Naive thymus-derived CD8-positive, alpha-beta T cell (primary cell): Measurements from ENCODE around the gene CGB3. TPM values are rescaled to one million over a fixed set of nuclear protein-coding genes. Genes with fewer than 3 reads are reported as not detected.

ENCODE experiments used
- ATAC-seq, 2 donors: fragments of 150-1000 bp; cut with Tn5 transposase in 1 of 2; sonication (Bioruptor Pico), chemical (Tn5 transposase) in 1 of 2; 1 replicate in 1 of 2; 2 replicates in 1 of 2; pipeline ENCODE4 v1.10.0; 2021; ENCODE audit warnings: mild to moderate bottlenecking in 2 of 2, moderate library complexity in 2 of 2
- POLR2A ChIA-PET: fragments of 350-600 bp; sonication (Branson Sonifier 250); formaldehyde crosslinking; loops from one replicate; lab custom pipeline; 2021; ENCODE audit warnings: antibody characterized with exemption; lab: Charles Lee
- DNase-seq, 10 donors: peaks; one replicate each; pipeline versions ENCODE4 v3.0.0 to v3.0.0-alpha.2; 2020 to 2022
- H3K27ac Mint-ChIP-seq, 10 donors: one replicate each; pipeline ENCODE4 v1.8.0; 2020 to 2022; ENCODE audit warnings: mild to moderate bottlenecking in 10 of 10, mixed read lengths in 10 of 10, moderate library complexity in 4 of 10, inconsistent platforms in 1 of 10
- H3K27me3 Mint-ChIP-seq, 5 donors: one replicate each; pipeline ENCODE4 v1.8.0; 2021 to 2022; ENCODE audit warnings: mixed read lengths in 5 of 5
- H3K36me3 Mint-ChIP-seq, 3 donors: one replicate each; pipeline ENCODE4 v1.8.0; 2020 to 2022; ENCODE audit warnings: mixed read lengths in 3 of 3, mild to moderate bottlenecking in 2 of 3, inconsistent platforms in 1 of 3
- H3K4me1 Mint-ChIP-seq, 4 donors: one replicate each; pipeline ENCODE4 v1.8.0; 2021 to 2022; ENCODE audit warnings: mixed read lengths in 4 of 4
- H3K4me3 Mint-ChIP-seq, 10 donors: one replicate each; pipeline ENCODE4 v1.8.0; 2020 to 2022; ENCODE audit warnings: mild to moderate bottlenecking in 10 of 10, mixed read lengths in 10 of 10, moderate library complexity in 6 of 10, inconsistent platforms in 1 of 10
- H3K9me3 Mint-ChIP-seq, 9 donors: one replicate each; pipeline ENCODE4 v1.8.0; 2020 to 2022; ENCODE audit warnings: mixed read lengths in 9 of 9, mild to moderate bottlenecking in 3 of 9, inconsistent platforms in 1 of 9, moderate library complexity in 1 of 9
- polyA plus RNA-seq, 3 donors: library from polyadenylated mRNA; unstranded; fragments of 300-500 nt; fragmentation: Illumina TruSeq; gene quantifications; one replicate each; pipeline ENCODE4 v1.2.3, GENCODE V29; 2021
- total RNA-seq, 8 experiments: library from RNA in 2 of 8; stranded (reverse) in 2 of 8; gene quantifications; one replicate each; pipeline ENCODE4 v1.2.3 and lab custom pipeline; 2021 to 2026

CGB3 gene
- total and polyA plus RNA-seq, 5 experiments from 2014 or later: not detected

- DNase-seq: no peak
- peak overlapping the region in 8 of 10 donors; percentile 14 to 84 (median 48) for H3K27ac Mint-ChIP-seq
- H3K9me3 Mint-ChIP-seq: no peaks in the 10 kb centered on the region
- peak overlapping the region in 4 of 10 donors; percentile 1 to 47 (median 32) for H3K4me3 Mint-ChIP-seq
- POLR2A ChIA-PET: interaction anchor here (0.6 kb wide), 1 partner anchor 342 kb away, joined by 8 read pairs; no protein-coding TSS in a partner anchor
- H3K36me3 Mint-ChIP-seq: peaks cover 0 to 28% (median 0%) of the 10 kb centered on the region in 3 donors
- ATAC-seq: no peak
- H3K4me1 Mint-ChIP-seq: peaks cover 34 to 48% (median 36%) of the 10 kb centered on the region in 4 donors
- no peaks in the 10 kb centered on the region for H3K27me3 Mint-ChIP-seq
These were observed 33.7 kb downstream of the CGB3 start for GRCh38 chr19:48990400-48990799.

- Mint-ChIP-seq H3K4me1 (peaks cover 29 to 42% (median 30%) of the 10 kb centered on the region in 4 donors), H3K4me3 (no peak overlapping the region)
- POLR2A ChIA-PET: interaction anchor here (0.6 kb wide), 1 partner anchor 341 kb away, joined by 8 read pairs; no protein-coding TSS in a partner anchor
These were observed 34.3 kb downstream of the CGB3 start for GRCh38 chr19:48989701-48990291.

GRCh38 chr19:48988860-48989259, 35.3 kb downstream of the CGB3 start:
- no peak overlapping the region for H3K4me3 Mint-ChIP-seq
- no peaks in the 10 kb centered on the region for H3K9me3 Mint-ChIP-seq
- DNase-seq: no peak

More at GRCh38 chr19:48989701-48990291, 34.3 kb downstream of the CGB3 start:
- ATAC-seq (no peak), DNase-seq (no peak)
- Mint-ChIP-seq H3K36me3 (peaks cover 0 to 32% (median 0%) of the 10 kb centered on the region in 3 donors), H3K27ac (peak overlapping the region in 4 of 10 donors; percentile 14 to 84 (median 58)), H3K27me3 (no peaks in the 10 kb centered on the region), H3K9me3 (no peaks in the 10 kb centered on the region)

DNA sequence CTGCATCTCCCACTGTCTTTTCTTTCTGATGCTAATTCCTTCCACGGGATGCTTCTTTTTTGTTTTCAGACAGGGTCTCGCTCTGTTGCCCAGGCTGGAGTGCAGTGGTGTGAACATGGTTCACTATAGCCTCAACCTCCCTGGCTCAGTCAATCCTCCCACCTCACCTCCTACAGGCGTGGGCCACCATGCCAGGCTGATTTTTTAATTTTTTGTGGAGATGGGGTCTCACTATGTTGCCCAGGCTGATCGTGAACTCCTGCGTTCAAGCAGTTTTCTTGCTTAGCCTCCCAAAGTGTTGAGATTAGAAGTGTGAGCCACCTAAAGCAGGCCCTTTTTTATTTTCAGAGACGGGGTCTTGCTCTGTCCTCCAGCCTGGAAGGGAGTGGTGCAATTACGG, 35.8 kb downstream of the CGB3 start:
- H3K27me3 Mint-ChIP-seq: no peaks in the 10 kb centered on the region
- H3K4me3 Mint-ChIP-seq: no peak overlapping the region
- no peaks in the 10 kb centered on the region for H3K9me3 Mint-ChIP-seq
- POLR2A ChIA-PET: interaction anchor here (0.5 kb wide), 1 partner anchor 660 kb away, joined by 5 read pairs; no protein-coding TSS in a partner anchor
- H3K27ac Mint-ChIP-seq: peak overlapping the region in 2 of 10 donors; percentile 21 to 43
- DNase-seq: no peak
- H3K36me3 Mint-ChIP-seq: peaks cover 0 to 33% (median 0%) of the 10 kb centered on the region in 3 donors
- H3K4me1 Mint-ChIP-seq: peaks cover 16 to 29% (median 21%) of the 10 kb centered on the region in 4 donors
- no peak for ATAC-seq

More at GRCh38 chr19:48988860-48989259, 35.3 kb downstream of the CGB3 start:
- POLR2A ChIA-PET: interaction anchor here (0.5 kb wide), 1 partner anchor 660 kb away, joined by 5 read pairs; no protein-coding TSS in a partner anchor
- Mint-ChIP-seq H3K27me3 (no peaks in the 10 kb centered on the region), H3K27ac (no peak overlapping the region), H3K36me3 (peaks cover 0 to 32% (median 0%) of the 10 kb centered on the region in 3 donors), H3K4me1 (peaks cover 21 to 34% (median 24%) of the 10 kb centered on the region in 4 donors)
- no peak for ATAC-seq

DNA sequence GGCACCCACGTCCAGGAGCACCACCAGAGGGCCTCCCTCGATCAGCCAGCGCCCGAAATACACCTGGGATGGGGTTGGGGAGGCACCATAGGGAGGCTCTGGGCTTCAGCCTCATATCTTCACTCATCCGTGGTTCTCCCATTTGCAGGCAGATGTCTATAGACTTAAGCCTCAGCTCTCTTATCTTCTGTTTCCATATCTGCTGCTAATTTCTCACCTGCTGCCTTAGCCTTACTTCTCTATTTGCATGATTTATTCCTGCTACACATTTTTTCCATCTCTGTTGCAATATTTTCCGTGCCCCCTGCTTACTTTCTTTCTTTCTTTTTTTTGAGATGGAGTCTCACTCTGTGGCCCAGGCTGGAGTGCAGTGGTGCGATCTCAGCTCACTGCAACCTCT, 36.8 kb downstream of the CGB3 start:
- no peaks in the 10 kb centered on the region for H3K9me3 Mint-ChIP-seq
- peaks cover 9 to 21% (median 19%) of the 10 kb centered on the region in 4 donors for H3K4me1 Mint-ChIP-seq
- peaks cover 0 to 39% (median 0%) of the 10 kb centered on the region in 3 donors for H3K36me3 Mint-ChIP-seq
- H3K27ac Mint-ChIP-seq: peak overlapping the region in 1 of 10 donors; percentile 45
- H3K4me3 Mint-ChIP-seq: no peak overlapping the region
- no peak for DNase-seq
- no peaks in the 10 kb centered on the region for H3K27me3 Mint-ChIP-seq
- ATAC-seq: no peak
- POLR2A ChIA-PET: no interaction called here

DNA sequence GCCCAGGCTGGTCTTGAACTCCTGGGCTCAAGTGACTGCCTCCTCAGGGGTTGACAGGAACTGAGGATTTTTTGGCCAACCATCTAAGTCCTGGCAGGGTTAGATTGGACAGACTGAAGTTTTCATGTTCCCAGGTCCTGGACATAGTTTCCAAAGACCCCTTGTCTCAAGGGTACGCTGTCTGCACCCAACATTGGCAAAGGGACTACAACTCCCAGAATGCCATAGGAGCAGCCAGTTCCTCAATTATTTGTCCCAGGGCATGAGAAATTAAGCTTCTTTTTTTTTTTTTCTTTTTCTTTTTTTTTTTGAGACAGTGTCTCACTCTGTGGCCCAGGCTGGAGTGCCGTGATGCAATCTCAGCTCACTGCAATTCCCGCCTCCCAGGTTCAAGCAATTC, 37.9 kb downstream of the CGB3 start:
- POLR2A ChIA-PET: interaction anchor here (0.7 kb wide), 1 partner anchor 1742 kb away, joined by 4 read pairs; no protein-coding TSS in a partner anchor
- Mint-ChIP-seq H3K27ac (no peak overlapping the region), H3K4me3 (no peak overlapping the region), H3K9me3 (no peaks in the 10 kb centered on the region), H3K27me3 (no peaks in the 10 kb centered on the region), H3K4me1 (peaks cover 3 to 16% (median 11%) of the 10 kb centered on the region in 4 donors), H3K36me3 (peaks cover 0 to 50% (median 3%) of the 10 kb centered on the region in 3 donors)
- no peak for ATAC-seq
- DNase-seq: no peak

GRCh38 chr19:48985711-48986110, 38.4 kb downstream of the CGB3 start:
- Mint-ChIP-seq H3K4me3 (no peak overlapping the region), H3K9me3 (no peaks in the 10 kb centered on the region), H3K27ac (no peak overlapping the region), H3K4me1 (peaks cover 3 to 12% (median 7%) of the 10 kb centered on the region in 4 donors), H3K36me3 (peaks cover 0 to 54% (median 3%) of the 10 kb centered on the region in 3 donors), H3K27me3 (no peaks in the 10 kb centered on the region)
- DNase-seq: no peak
- POLR2A ChIA-PET: no interaction called here
- no peak for ATAC-seq

GRCh38 chr19:48982280-48982679, 41.9 kb downstream of the CGB3 start:
- no peaks in the 10 kb centered on the region for H3K27me3 Mint-ChIP-seq
- H3K36me3 Mint-ChIP-seq: peaks cover 0 to 45% (median 3%) of the 10 kb centered on the region in 3 donors
- ATAC-seq: peak in 1 of 2 donors; percentile 48
- no peak overlapping the region for H3K4me3 Mint-ChIP-seq
- POLR2A ChIA-PET: interaction anchor here (0.6 to 1.2 kb wide), 3 partner anchors 11 to 108 kb away, joined by 3 to 5 read pairs (median 3); partner anchors contain the start of genes GYS1 and RUVBL2
- peaks cover 0 to 2% (median 0%) of the 10 kb centered on the region in 4 donors for H3K4me1 Mint-ChIP-seq
- H3K27ac Mint-ChIP-seq: no peak overlapping the region
- H3K9me3 Mint-ChIP-seq: no peaks in the 10 kb centered on the region
- DNase-seq: no peak

DNA sequence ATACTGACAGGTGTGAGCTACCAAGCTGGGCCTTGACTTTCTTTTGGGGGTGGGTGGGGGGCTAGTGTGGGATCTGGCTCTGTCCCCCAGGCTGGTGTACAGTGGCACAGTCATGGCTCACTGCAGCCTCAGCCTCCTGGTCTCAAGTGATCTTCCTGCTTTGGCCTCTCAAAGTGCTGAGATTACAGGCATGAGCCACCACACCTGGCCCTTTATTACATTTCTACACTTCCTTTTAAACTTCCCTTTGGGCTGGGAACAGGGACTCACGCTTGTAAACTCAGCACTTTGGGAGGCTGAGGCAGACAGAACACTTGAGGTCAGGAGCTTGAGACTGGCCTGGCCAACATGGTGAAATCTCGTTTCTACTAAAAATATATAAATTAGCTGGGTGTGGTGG, 47.1 kb downstream of the CGB3 start:
- Mint-ChIP-seq H3K4me1 (peaks cover 0 to 3% (median under 1%) of the 10 kb centered on the region in 4 donors), H3K9me3 (no peaks in the 10 kb centered on the region), H3K27me3 (no peaks in the 10 kb centered on the region), H3K36me3 (peaks cover 0 to 37% (median 5%) of the 10 kb centered on the region in 3 donors), H3K4me3 (no peak overlapping the region), H3K27ac (no peak overlapping the region)
- DNase-seq (no peak), ATAC-seq (no peak)
- POLR2A ChIA-PET: interaction anchor here (1.0 to 3.0 kb wide), 3 partner anchors 12 to 16 kb away, joined by 4 to 29 read pairs (median 7); partner anchors contain the start of genes FTL, GYS1 and RUVBL2

DNA sequence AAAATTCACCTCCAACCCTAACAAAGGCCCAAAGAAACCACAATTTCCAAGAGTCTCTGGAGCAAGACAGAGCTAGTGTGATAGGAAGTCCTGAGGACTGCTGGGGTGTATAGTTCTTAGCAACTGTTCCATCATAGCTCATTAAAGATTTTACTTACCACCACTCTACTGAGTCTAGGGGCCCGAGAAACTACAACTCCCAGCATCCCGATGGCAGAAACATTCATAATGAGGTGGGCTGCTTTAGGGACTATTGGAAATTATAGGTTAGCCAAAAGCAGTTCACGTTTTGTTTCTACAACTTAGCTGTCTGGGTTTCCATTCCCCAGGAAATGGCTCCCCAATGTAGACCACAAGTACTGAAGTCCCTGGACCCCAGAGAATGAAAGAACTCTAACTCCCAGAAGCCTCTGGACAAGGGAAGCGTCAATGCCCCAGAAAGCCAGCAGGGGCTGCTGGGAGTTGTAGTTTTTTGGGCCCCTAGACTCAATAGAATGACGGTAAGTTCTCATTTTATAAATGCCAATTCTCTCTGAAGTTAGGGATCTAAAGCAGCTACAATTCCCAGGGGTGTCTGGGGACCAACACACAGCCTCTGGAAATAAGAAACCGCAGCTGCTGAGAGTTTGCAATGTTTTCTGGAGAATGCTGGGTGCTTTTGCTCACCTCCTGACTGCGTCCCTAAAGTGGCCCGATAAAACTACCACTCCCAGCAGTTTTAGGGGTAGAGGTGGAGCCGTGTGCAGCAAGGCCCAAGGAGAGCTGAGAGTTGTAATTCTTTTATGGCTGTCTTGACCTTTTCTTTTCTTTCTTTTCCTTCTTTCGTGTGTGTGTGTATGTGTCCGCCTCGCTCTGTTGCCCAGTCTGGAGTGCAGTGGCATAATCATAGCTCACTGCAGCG, 47.9 kb downstream of the CGB3 start:
- no peaks in the 10 kb centered on the region for H3K9me3 Mint-ChIP-seq

More for the DNA sequence above, 47.9 kb downstream of the CGB3 start:
- H3K27ac Mint-ChIP-seq: peak overlapping the region in 1 of 10 donors; percentile 61
- POLR2A ChIA-PET: interaction anchor here (1.0 to 3.0 kb wide), 3 partner anchors 11 to 17 kb away, joined by 4 to 29 read pairs (median 7); partner anchors contain the start of genes FTL, GYS1 and RUVBL2
- peak in 5 of 10 donors; percentile 29 to 60 (median 46) for DNase-seq
- H3K4me1 Mint-ChIP-seq: peaks cover 0 to 3% (median 1%) of the 10 kb centered on the region in 4 donors
- peak; percentile 80 to 90 for ATAC-seq
- peaks cover 0 to 29% (median 4%) of the 10 kb centered on the region in 3 donors for H3K36me3 Mint-ChIP-seq
- no peak overlapping the region for H3K4me3 Mint-ChIP-seq
- no peaks in the 10 kb centered on the region for H3K27me3 Mint-ChIP-seq
